G401 (cell line): ENCODE results near the gene INPP5A. TPM values are rescaled to one million over a fixed set of nuclear protein-coding genes. Genes with fewer than 3 reads are reported as not detected.
"Not testable (repeated sequence)": the region's sequence is repeated elsewhere in the genome, so short reads cannot be mapped to it uniquely, and the experiment has no call there.

Source experiments
- DNase-seq: peaks from one replicate; pipeline ENCODE4 v3.0.0-alpha.2; 2015; ENCODE audit warnings: low spot score
- in situ Hi-C: cut with HindIII; loops from 2 replicates; pipeline ENCODE4 v1.10.0; 2016; ENCODE audit warnings: low sequenced_read_pairs, mixed read lengths
- total RNA-seq: library from RNA; depleted of rRNA; stranded (reverse); fragments of >200 nt; shearing (Covaris generic); gene quantifications from 2 replicates; pipeline ENCODE4 v1.2.3, GENCODE V29; 2014

INPP5A gene
- total RNA-seq, 1 experiment from 2014 or later, result 44.3 TPM

- no peak for DNase-seq
- in situ Hi-C loops, result no loop called here
Observed at GRCh38 chr10:132698761-132699391, 161.3 kb downstream of the INPP5A start.

- no peak for DNase-seq
- in situ Hi-C loops, result no loop called here
Observed at GRCh38 chr10:132699411-132700155, 162.0 kb downstream of the INPP5A start.

- DNase-seq, result no peak
- in situ Hi-C loops, result no loop called here
Observed at GRCh38 chr10:132700156-132701098, 162.8 kb downstream of the INPP5A start.

GRCh38 chr10:132701099-132701845 is 163.7 kb downstream of the INPP5A start:
- DNase-seq, result no peak
- in situ Hi-C loops, result no loop called here

- in situ Hi-C loops, result no loop called here
- no peak for DNase-seq
Observed at GRCh38 chr10:132701846-132702190, 164.2 kb downstream of the INPP5A start.

GRCh38 chr10:132702601-132703418 is 165.2 kb downstream of the INPP5A start:
- in situ Hi-C loops, result no loop called here
- DNase-seq, result no peak

DNA sequence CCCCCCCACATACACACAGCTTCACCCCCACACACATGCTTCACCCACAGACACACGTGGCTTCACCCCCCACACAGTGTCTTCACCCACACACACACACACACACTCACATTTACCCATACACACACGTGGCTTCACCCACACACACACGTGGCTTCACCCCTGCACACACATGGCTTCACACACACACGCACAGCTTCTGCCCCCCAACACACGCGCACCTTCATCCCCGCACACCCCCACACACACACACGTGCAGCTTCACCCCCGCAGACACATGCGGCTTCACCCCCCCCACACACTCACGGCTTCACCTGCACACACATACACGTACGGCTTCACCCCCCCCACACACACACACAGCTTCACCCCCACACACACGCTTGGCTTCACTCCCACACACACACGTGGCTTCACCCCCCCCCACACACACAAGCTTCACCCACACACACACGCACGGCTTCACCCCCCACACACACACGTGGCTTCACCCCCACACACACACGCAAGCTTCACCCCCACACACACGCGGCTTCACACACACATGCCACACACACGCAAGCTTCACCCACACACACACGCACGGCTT is 165.9 kb downstream of the INPP5A start:
- in situ Hi-C loops, result no loop called here
- DNase-seq, result no peak

DNA sequence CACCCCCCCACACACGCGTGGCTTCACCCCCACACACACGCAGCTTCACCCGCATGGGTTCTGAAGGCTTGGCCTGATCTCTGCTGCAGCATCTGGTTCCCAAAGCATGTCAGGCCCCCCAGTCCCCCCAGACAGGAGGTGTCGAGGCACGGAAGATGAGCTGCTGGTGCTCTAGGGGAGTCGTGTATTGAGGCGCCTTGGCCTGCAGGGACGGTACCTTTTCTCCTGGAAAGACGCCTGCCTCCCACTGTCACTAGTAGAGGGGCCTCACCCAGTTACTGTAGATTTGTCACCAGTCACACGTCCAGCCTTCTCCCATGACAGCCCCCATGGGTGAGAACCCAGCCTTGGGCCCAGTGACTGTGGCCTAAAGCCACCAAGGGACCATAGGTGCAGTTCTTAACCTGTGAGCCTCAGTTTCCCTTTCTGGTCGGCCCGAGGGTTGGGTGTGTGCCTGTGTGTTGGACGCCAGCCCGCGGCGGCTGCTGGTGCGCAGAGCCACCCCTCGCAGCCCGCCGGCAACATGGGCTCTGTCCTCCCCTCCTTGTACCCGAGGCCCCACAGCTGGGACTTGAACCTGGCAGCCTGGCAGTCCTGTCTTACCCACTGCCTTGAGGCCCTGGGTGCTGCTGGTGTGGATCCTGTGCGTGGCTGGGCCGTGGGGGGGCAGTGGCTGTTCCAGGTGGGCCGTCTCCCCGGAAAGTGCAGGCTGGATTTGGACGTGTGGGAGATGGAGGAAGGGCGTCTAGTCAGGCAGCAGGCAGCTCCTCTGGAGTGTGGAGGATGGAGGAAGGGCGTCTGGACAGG is 166.6 kb downstream of the INPP5A start:
- in situ Hi-C loops, result no loop called here
- no peak for DNase-seq

DNA sequence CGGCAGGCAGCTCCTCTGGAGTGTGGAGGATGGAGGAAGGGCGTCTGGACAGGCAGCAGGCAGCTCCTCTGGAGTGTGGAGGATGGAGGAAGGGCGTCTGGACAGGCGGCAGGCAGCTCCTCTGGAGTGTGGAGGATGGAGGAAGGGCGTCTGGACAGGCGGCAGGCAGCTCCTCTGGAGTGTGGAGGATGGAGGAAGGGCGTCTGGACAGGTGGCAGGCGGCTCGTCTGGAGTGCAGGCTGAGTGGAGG is 167.2 kb downstream of the INPP5A start:
- DNase-seq, in situ Hi-C loops: not testable (repeated sequence)

GRCh38 chr10:132705173-132705572 is 167.6 kb downstream of the INPP5A start:
- in situ Hi-C loops, result no loop called here
- DNase-seq, result peak; percentile 90

GRCh38 chr10:132705943-132706342 is 168.4 kb downstream of the INPP5A start:
- DNase-seq, result no peak
- in situ Hi-C loops, result no loop called here

GRCh38 chr10:132706701-132707100 is 169.1 kb downstream of the INPP5A start:
- DNase-seq, result no peak
- in situ Hi-C loops, result no loop called here

DNA sequence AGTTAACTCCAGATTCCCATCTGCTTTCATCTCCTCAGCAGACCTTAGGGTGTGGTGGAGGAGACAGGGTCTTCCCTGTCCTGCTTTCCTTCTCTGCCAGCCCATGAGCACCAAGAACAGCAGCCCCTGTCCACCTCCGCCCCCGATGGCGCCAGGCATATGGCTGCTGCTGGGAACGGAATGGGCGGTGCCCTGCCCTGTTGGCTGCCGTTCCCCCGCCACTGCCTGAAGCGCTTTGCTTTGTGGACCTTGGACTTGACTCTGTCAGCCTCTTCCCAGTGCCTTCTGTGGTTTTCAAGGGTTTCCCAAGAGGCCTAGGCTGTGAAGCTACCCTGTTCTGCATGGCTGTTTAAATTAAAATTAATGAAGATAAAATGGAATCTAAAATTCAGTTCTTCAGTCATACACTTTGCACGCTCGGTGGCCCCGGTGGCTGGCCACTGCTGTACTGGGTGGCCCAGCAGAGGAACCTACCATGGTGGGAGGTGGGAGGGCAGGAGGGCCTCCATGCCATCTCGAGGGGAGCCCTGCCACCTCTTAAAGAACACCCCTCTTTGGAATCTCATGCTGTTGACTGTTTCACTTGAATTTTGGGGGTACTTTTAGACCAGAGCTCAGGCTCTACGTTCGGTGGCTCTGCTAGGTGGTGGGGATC is 169.7 kb downstream of the INPP5A start:
- in situ Hi-C loops, result no loop called here
- no peak for DNase-seq

GRCh38 chr10:132707776-132708171 is 170.2 kb downstream of the INPP5A start:
- in situ Hi-C loops, result no loop called here
- DNase-seq, result no peak

- in situ Hi-C loops, result no loop called here
- no peak for DNase-seq
Observed at GRCh38 chr10:132708441-132708840, 170.9 kb downstream of the INPP5A start.

GRCh38 chr10:132708936-132709335 is 171.3 kb downstream of the INPP5A start:
- in situ Hi-C loops, result no loop called here
- no peak for DNase-seq

GRCh38 chr10:132709471-132709951 is 171.9 kb downstream of the INPP5A start:
- DNase-seq, result no peak
- in situ Hi-C loops, result no loop called here
